Mesendoderm (in vitro differentiated cells): ENCODE data around the gene SERP2.

Experiments used
- DNase-seq: peaks from one replicate; pipeline ENCODE4 v3.0.0; 2013
- H2AK5ac ChIP-seq: 2 replicates; pipeline ENCODE4 v1.6.1; 2013; ENCODE audit warnings: low read length, inconsistent platforms
- H2BK120ac ChIP-seq: 2 replicates; pipeline ENCODE4 v1.6.1; 2013; ENCODE audit warnings: low read depth, mild to moderate bottlenecking, low read length, moderate library complexity, mixed read lengths
- H2BK15ac ChIP-seq: replicated peaks from 2 replicates; pipeline ENCODE4 v1.6.1; 2013; ENCODE audit warnings: low read depth, mild to moderate bottlenecking, moderate library complexity
- H2BK5ac ChIP-seq: 2 replicates; pipeline ENCODE4 v1.6.1; 2013; ENCODE audit warnings: low read length, inconsistent platforms
- H3K18ac ChIP-seq: 2 replicates; pipeline ENCODE4 v1.6.1; 2013; ENCODE audit warnings: mild to moderate bottlenecking, low read length, mixed read lengths
- H3K23ac ChIP-seq: one replicate; pipeline ENCODE4 v1.6.1; 2013; ENCODE audit warnings: low read length
- H3K27ac ChIP-seq: 2 replicates; pipeline ENCODE4 v1.5.1; 2013; ENCODE audit warnings: low read depth, mild to moderate bottlenecking, inconsistent platforms, low read length, moderate library complexity
- H3K27me3 ChIP-seq: 2 replicates; pipeline ENCODE4 v1.6.1; 2013; ENCODE audit warnings: low read length, control low read depth, mild to moderate bottlenecking, inconsistent platforms; ENCODE audit not compliant: insufficient read depth, poor library complexity
- H3K36me3 ChIP-seq: 2 replicates; pipeline ENCODE4 v1.6.1; 2013; ENCODE audit warnings: low read length, inconsistent platforms; ENCODE audit not compliant: control insufficient read depth, insufficient read depth
- H3K4ac ChIP-seq: one replicate; pipeline ENCODE4 v1.6.1; 2013; ENCODE audit warnings: low read depth, mild to moderate bottlenecking, low read length, moderate library complexity
- H3K4me1 ChIP-seq: 2 replicates; pipeline ENCODE4 v1.6.1; 2013; ENCODE audit warnings: low read depth, low read length, inconsistent platforms; ENCODE audit not compliant: control insufficient read depth
- H3K4me2 ChIP-seq: 2 replicates; pipeline ENCODE4 v1.6.1; 2013; ENCODE audit warnings: low read length
- H3K4me3 ChIP-seq: 2 replicates; pipeline ENCODE4 v1.5.1; 2013; ENCODE audit warnings: mild to moderate bottlenecking, low read length
- H3K56ac ChIP-seq: one replicate; pipeline ENCODE4 v1.6.1; 2013; ENCODE audit warnings: low read length
- H3K79me1 ChIP-seq: 2 replicates; pipeline ENCODE4 v1.6.1; 2013; ENCODE audit warnings: low read length, inconsistent platforms
- H3K79me2 ChIP-seq: 2 replicates; pipeline ENCODE4 v1.6.1; 2013; ENCODE audit warnings: mild to moderate bottlenecking, low read length; ENCODE audit not compliant: control insufficient read depth, insufficient read depth
- H3K9ac ChIP-seq: 2 replicates; pipeline ENCODE4 v1.6.1; 2013; ENCODE audit warnings: low read length, inconsistent platforms
- H4K5ac ChIP-seq: one replicate; pipeline ENCODE4 v1.6.1; 2013; ENCODE audit warnings: low read length
- H4K8ac ChIP-seq: one replicate; pipeline ENCODE4 v1.6.1; 2013; ENCODE audit warnings: low read depth, mild to moderate bottlenecking, control low read depth, low read length, moderate library complexity
- WGBS: extraction: QIAGEN DNeasy Blood & Tissue Kit; methylation state at CpG from one replicate; pipeline ENCODE4 v1.1.7; 2013; ENCODE audit warnings: low lambda C conversion rate, missing lambda C conversion rate; ENCODE audit not compliant: insufficient coverage; ENCODE audit errors: extremely low coverage; 5-methylcytosine and 5-hydroxymethylcytosine counted together

The SERP2 gene

DNA sequence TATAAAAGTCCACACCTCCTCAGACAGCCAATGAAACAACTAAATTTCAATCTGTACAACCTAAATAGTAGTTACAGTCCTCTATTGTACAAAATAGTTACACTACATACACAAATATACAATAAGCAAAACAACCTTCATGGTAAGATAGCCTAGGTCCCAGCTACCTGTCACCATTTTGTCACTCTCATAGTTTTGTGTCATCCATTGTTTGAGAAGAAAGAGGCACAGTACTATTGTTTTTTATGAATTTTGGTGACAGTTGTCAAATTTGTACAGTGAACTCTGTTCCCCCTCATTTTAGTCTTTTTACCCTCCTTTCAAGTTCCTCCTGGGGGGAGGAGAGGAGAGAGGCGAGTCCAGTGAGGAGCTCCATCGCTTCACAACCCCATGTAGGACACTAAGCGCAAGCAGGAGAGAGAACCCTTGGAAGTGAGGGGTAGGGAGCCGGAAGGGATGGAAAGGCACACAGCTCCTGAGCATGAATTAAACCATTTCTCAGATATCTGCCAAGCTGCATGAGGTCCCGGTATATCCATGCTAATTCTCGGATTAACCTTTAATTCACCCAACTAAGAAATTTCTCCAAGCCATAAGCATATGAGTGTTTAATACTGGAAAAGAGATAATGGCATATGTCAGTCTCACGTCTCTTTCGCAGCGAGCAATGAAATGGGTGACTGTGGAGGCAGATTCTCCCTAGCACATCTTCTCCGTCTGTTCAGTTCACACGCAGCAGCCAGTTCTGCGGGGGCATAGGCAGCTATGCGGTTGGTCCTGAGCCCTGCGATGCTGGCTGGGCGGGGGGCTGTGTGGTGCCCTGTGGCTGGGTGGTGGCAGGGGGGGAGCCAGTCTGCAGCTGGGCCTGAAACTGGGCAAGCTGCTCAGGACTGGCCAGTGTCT lies 60.5 kb downstream of the SERP2 start:
- Histone ChIP-seq H3K27ac (no peak overlapping the region), H3K56ac (peak overlapping the region; percentile 63), H2AK5ac (no peak overlapping the region), H3K18ac (no peak overlapping the region), H3K4me2 (peak overlapping the region; percentile 13), H3K27me3 (no peaks in the 10 kb centered on the region), H3K36me3 (peaks cover 5% of the 10 kb centered on the region), H3K79me1 (peaks cover 10% of the 10 kb centered on the region), H2BK15ac (no peak overlapping the region), H3K4me1 (peaks cover 2% of the 10 kb centered on the region), H2BK120ac (no peak overlapping the region), H4K8ac (no peak overlapping the region), H3K4me3 (no peak overlapping the region), H3K79me2 (peaks cover 18% of the 10 kb centered on the region), H2BK5ac (no peak overlapping the region), H4K5ac (no peak overlapping the region), H3K23ac (no peak overlapping the region), H3K4ac (no peak overlapping the region), H3K9ac (peak overlapping the region; percentile 75)
- WGBS: no CpG with 5 or more reads among the region's 15 CpGs
- no peak for DNase-seq

DNA sequence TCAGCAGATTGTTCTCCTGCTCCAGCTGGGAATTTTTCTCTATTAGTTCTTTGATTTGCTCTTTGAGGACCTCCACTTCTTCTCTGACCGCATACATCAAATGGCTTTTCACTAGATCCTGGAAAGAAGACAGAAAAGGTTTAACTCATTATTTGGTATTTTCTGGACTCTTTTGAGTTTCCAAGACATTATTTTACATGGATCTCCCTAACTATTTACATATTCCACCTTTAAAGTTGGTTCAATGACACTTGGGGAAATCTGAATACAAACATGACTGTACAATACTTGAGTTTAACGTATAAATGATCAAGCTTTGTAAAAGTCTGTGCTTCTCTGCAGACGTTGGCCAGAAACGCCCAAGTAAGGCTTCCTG lies 61.1 kb downstream of the SERP2 start:
- Histone ChIP-seq H3K79me2 (peaks cover 18% of the 10 kb centered on the region), H4K5ac (no peak overlapping the region), H3K27ac (no peak overlapping the region), H3K4me3 (peak overlapping the region; percentile 36), H3K4me1 (peaks cover 2% of the 10 kb centered on the region), H3K23ac (no peak overlapping the region), H3K18ac (peak overlapping the region; percentile 75), H2BK5ac (no peak overlapping the region), H4K8ac (no peak overlapping the region), H3K4me2 (peak overlapping the region; percentile 59), H3K79me1 (peaks cover 10% of the 10 kb centered on the region), H3K27me3 (no peaks in the 10 kb centered on the region), H2AK5ac (no peak overlapping the region), H3K36me3 (peaks cover 5% of the 10 kb centered on the region), H3K56ac (peak overlapping the region; percentile 68), H3K9ac (peak overlapping the region; percentile 75), H3K4ac (no peak overlapping the region), H2BK15ac (no peak overlapping the region), H2BK120ac (no peak overlapping the region)
- DNase-seq: no peak
- no CpG with 5 or more reads among the region's 4 CpGs for WGBS

DNA sequence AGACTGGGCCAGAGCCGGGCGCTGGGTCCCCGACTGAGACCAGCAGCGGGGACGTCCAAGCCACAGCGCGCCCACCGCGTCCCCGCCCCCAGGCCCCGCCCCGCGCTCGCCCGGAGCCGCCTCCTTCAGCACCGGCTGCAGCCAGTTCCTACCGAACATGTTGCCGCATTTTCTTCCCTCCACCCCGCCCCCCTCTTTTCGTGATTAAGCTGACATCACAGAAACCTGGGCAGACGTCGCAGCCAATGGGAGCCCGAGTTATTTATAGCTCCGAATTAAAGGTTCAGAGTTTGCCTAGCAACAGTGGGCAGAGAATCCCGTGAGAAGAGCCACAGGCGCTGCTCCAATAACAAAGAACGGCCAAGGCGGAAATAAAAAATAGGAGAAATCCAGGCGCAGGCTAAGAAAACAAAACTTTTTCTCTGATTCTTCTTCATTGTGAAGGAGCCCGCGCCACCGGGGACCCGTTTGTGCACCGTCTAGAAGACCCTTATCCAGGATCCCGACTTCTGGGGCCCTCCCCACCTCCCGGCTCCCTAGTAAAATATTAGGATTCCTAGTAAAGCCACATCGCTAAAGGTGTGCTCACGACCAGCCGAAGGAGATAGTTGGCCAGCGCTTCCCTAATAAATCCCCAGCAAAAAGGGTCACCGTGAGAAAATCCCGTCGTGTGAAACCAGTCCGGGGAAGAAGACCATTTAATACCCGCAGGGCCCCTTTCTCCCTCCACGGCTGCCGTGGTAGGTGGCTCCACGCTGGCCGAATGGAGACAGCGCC lies 61.7 kb downstream of the SERP2 start:
- Histone ChIP-seq H3K9ac (peak overlapping the region; percentile 96), H4K5ac (no peak overlapping the region), H3K4me1 (peaks cover 2% of the 10 kb centered on the region), H3K18ac (peak overlapping the region; percentile 99), H4K8ac (peak overlapping the region; percentile 91), H3K4ac (peak overlapping the region; percentile 100), H3K36me3 (peaks cover 5% of the 10 kb centered on the region), H2BK5ac (peak overlapping the region; percentile 59), H3K56ac (peak overlapping the region; percentile 90), H3K4me2 (peak overlapping the region; percentile 59), H3K79me2 (peaks cover 18% of the 10 kb centered on the region), H3K27me3 (no peaks in the 10 kb centered on the region), H2AK5ac (no peak overlapping the region), H2BK120ac (peak overlapping the region; percentile 99), H3K23ac (no peak overlapping the region), H3K4me3 (peak overlapping the region; percentile 92), H3K27ac (peak overlapping the region; percentile 93), H2BK15ac (peak overlapping the region; percentile 38), H3K79me1 (peaks cover 10% of the 10 kb centered on the region)
- no CpG with 5 or more reads among the region's 51 CpGs for WGBS
- peak; percentile 100 for DNase-seq

DNA sequence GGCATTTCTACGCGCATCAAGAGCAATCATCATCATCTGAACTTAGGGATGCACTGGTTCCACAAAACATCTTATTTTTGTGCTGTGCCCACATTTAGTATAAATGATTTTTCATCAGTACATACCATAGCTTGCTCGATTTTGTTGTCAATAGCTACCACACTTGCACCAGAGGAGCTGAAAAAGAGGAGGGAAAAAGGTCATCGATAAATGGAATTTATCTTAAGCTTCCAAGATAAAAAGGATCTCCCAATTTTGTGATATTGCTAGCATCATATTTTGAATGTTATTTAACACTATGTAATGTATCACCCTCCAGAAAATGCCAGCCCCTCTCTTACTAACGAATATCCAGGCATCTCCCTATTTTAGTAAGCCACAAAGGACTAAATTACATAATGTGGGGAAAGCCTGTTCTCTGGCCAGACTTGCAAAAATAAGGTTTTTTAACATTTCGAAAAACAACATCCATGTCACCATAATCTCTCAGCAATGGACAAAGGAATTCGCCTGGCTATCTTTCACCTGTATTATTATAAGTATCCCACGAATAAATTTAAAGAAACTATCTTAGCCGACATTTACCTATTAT lies 62.4 kb downstream of the SERP2 start:
- H2AK5ac ChIP-seq: no peak overlapping the region
- peak overlapping the region; percentile 38 for H3K4me2 ChIP-seq
- DNase-seq: no peak
- whole genome bisulfite sequencing: no CpG with 5 or more reads among the region's 9 CpGs
- no peak overlapping the region for H3K23ac ChIP-seq
- H2BK5ac ChIP-seq: peak overlapping the region; percentile 59
- peak overlapping the region; percentile 99 for H3K18ac ChIP-seq
- peak overlapping the region; percentile 92 for H3K4me3 ChIP-seq
- H3K27ac ChIP-seq: peak overlapping the region; percentile 93
- H2BK120ac ChIP-seq: no peak overlapping the region
- no peak overlapping the region for H4K8ac ChIP-seq
- H2BK15ac ChIP-seq: no peak overlapping the region
- H3K56ac ChIP-seq: peak overlapping the region; percentile 90
- H3K4ac ChIP-seq: peak overlapping the region; percentile 100
- H3K27me3 ChIP-seq: no peaks in the 10 kb centered on the region
- peaks cover 18% of the 10 kb centered on the region for H3K79me2 ChIP-seq
- peaks cover 2% of the 10 kb centered on the region for H3K4me1 ChIP-seq
- H3K9ac ChIP-seq: peak overlapping the region; percentile 96
- H4K5ac ChIP-seq: no peak overlapping the region
- H3K36me3 ChIP-seq: peaks cover 5% of the 10 kb centered on the region
- peaks cover 10% of the 10 kb centered on the region for H3K79me1 ChIP-seq

DNA sequence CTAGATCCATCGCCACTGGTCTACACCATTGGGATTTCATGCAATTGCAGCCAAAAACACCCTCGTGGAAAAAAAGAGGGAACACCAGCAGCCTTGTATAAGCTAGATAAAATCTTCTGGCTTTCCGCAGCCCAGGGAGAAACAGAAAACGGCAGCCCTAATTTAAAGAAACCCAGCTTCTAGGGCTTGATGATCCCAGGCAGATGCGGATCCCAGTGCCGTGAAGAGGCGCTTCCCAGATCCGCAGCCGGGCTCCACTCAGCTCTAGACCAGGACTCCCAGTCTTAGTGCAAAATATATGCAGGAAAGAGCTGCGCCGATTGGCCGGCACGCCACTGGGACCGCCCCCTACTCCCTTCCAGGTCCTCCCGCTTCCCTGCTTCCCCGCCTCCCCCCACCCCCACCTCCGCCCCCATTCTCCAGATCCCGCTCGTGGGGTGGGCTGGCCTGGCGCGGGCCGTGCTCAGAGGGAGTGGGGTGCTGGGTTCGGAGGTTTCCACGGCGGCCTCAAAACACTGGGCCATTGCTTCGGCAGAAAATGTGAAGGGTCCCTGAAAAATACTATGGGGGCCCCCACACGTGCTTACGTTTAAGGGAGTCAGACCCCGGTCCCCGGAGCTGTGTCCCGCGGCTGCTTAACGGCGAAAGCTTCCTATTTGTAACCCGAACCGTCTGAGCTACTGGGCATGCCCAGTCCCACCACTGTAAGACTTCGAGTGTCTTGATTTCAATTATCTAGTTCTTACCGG lies 63.1 kb downstream of the SERP2 start:
- no CpG with 5 or more reads among the region's 38 CpGs for WGBS
- Histone ChIP-seq H3K4me3 (peak overlapping the region; percentile 92), H3K56ac (peak overlapping the region; percentile 90), H2BK5ac (no peak overlapping the region), H4K8ac (peak overlapping the region; percentile 96), H3K18ac (peak overlapping the region; percentile 98), H2BK120ac (peak overlapping the region; percentile 92), H3K27me3 (no peaks in the 10 kb centered on the region), H4K5ac (no peak overlapping the region), H3K79me1 (peaks cover 12% of the 10 kb centered on the region), H3K9ac (peak overlapping the region; percentile 96), H3K79me2 (peaks cover 18% of the 10 kb centered on the region), H3K23ac (no peak overlapping the region), H3K36me3 (peaks cover 5% of the 10 kb centered on the region), H3K27ac (peak overlapping the region; percentile 81), H3K4me1 (peaks cover 2% of the 10 kb centered on the region), H2AK5ac (no peak overlapping the region), H3K4me2 (peak overlapping the region; percentile 38), H3K4ac (peak overlapping the region; percentile 98), H2BK15ac (peak overlapping the region; percentile 100)
- peak; percentile 98 for DNase-seq
